Fibroblast of peridontal ligament (primary cell): ENCODE results near the gene C13orf42.

ENCODE experiments used
- DNase-seq: peaks from one replicate; pipeline ENCODE4 v3.0.0-alpha.2; 2010; ENCODE audit errors: extremely low read depth

The C13orf42 gene

GRCh38 chr13:51033421-51034185, 77.5 kb downstream of the C13orf42 start:
- no peak for DNase-seq

- no peak for DNase-seq
Observed at GRCh38 chr13:51032831-51033230, 78.2 kb downstream of the C13orf42 start.
